SW 1271 (cell line): ENCODE measurements around the gene DLGAP1.

Experiments used
- DNase-seq, 2 experiments: peaks; one replicate each; lab custom pipeline; 2025; lab: John Stamatoyannopoulos, UW

DLGAP1 gene

GRCh38 chr18:3985664-3986063 is 469.4 kb downstream of the DLGAP1 start:
- no peak for DNase-seq

GRCh38 chr18:3985020-3985419 is 470.1 kb downstream of the DLGAP1 start:
- DNase-seq = no peak

- no peak for DNase-seq
Measured at GRCh38 chr18:3984163-3984757, 470.8 kb downstream of the DLGAP1 start.

- no peak for DNase-seq
Measured at GRCh38 chr18:3983351-3983969, 471.6 kb downstream of the DLGAP1 start.

GRCh38 chr18:3982541-3982940 is 472.6 kb downstream of the DLGAP1 start:
- no peak for DNase-seq

GRCh38 chr18:3979024-3979423 is 476.1 kb downstream of the DLGAP1 start:
- no peak for DNase-seq

GRCh38 chr18:3973191-3973850 is 481.8 kb downstream of the DLGAP1 start:
- DNase-seq = no peak

- DNase-seq = no peak
Measured at GRCh38 chr18:3972291-3972930, 482.7 kb downstream of the DLGAP1 start.

GRCh38 chr18:3970929-3971328 is 484.2 kb downstream of the DLGAP1 start:
- no peak for DNase-seq

- DNase-seq = no peak
Measured at GRCh38 chr18:3967359-3968180, 487.5 kb downstream of the DLGAP1 start.

GRCh38 chr18:3966642-3967358 is 488.3 kb downstream of the DLGAP1 start:
- DNase-seq = no peak

GRCh38 chr18:3966246-3966641 is 488.9 kb downstream of the DLGAP1 start:
- DNase-seq = no peak

- DNase-seq = no peak
Measured at GRCh38 chr18:3960977-3961376, 494.1 kb downstream of the DLGAP1 start.

- no peak for DNase-seq
Measured at GRCh38 chr18:3960142-3960541, 495.0 kb downstream of the DLGAP1 start.

- no peak for DNase-seq
Measured at GRCh38 chr18:3952031-3952430, 503.1 kb downstream of the DLGAP1 start.

GRCh38 chr18:3950668-3951404 is 504.3 kb downstream of the DLGAP1 start:
- no peak for DNase-seq

GRCh38 chr18:3948958-3949357 is 506.1 kb downstream of the DLGAP1 start:
- DNase-seq = no peak

- no peak for DNase-seq
Measured at GRCh38 chr18:3947383-3947782, 507.7 kb downstream of the DLGAP1 start.

GRCh38 chr18:3935305-3935704 is 519.8 kb downstream of the DLGAP1 start:
- no peak for DNase-seq

GRCh38 chr18:3932276-3932675 is 522.8 kb downstream of the DLGAP1 start:
- DNase-seq = no peak
